GM19468 (cell line): ENCODE measurements around the gene LNX2.

Experiments used
- ATAC-seq: cut with Tn5 transposase; IDR thresholded peaks from one replicate; pipeline ENCODE4 v1.9.1; 2021; ENCODE audit warnings: mild to moderate bottlenecking, moderate library complexity, moderate number of reproducible peaks; ENCODE audit not compliant: unreplicated experiment; ENCODE audit errors: extremely low read depth

The LNX2 gene

GRCh38 chr13:27572234-27572901 is 48.0 kb downstream of the LNX2 start:
- no peak for ATAC-seq

- no peak for ATAC-seq
Observed at GRCh38 chr13:27570906-27571305, 49.4 kb downstream of the LNX2 start.

- no peak for ATAC-seq
Observed at GRCh38 chr13:27569405-27569804, 50.9 kb downstream of the LNX2 start.

- no peak for ATAC-seq
Observed at GRCh38 chr13:27565818-27566217, 54.5 kb downstream of the LNX2 start.

GRCh38 chr13:27562457-27562856 is 57.9 kb downstream of the LNX2 start:
- ATAC-seq = no peak

- no peak for ATAC-seq
Observed at GRCh38 chr13:27559719-27560118, 60.6 kb downstream of the LNX2 start.

GRCh38 chr13:27556109-27556508 is 64.2 kb downstream of the LNX2 start:
- ATAC-seq = no peak

GRCh38 chr13:27551562-27551961 is 68.8 kb downstream of the LNX2 start:
- no peak for ATAC-seq

GRCh38 chr13:27549406-27549981 is 70.8 kb downstream of the LNX2 start:
- ATAC-seq = no peak

- no peak for ATAC-seq
Observed at GRCh38 chr13:27542220-27542619, 78.1 kb downstream of the LNX2 start.

- no peak for ATAC-seq
Observed at GRCh38 chr13:27541386-27541785, 78.9 kb downstream of the LNX2 start.

- ATAC-seq = no peak
Observed at GRCh38 chr13:27536361-27537101, 83.8 kb downstream of the LNX2 start.

- ATAC-seq = no peak
Observed at GRCh38 chr13:27535546-27535945, 84.8 kb downstream of the LNX2 start.

GRCh38 chr13:27534981-27535380 is 85.3 kb downstream of the LNX2 start:
- ATAC-seq = no peak

GRCh38 chr13:27534108-27534980 is 86.0 kb downstream of the LNX2 start:
- ATAC-seq = no peak

GRCh38 chr13:27533155-27533643 is 87.1 kb downstream of the LNX2 start:
- ATAC-seq = no peak

- no peak for ATAC-seq
Observed at GRCh38 chr13:27528908-27529307, 91.4 kb downstream of the LNX2 start.

- ATAC-seq = no peak
Observed at GRCh38 chr13:27526516-27526915, 93.8 kb downstream of the LNX2 start.

- ATAC-seq = no peak
Observed at GRCh38 chr13:27524981-27525975, 95.1 kb downstream of the LNX2 start.
